Measurements from ENCODE around the gene DNAAF3. TPM values are rescaled to one million over a fixed set of nuclear protein-coding genes. Genes with fewer than 3 reads are reported as not detected.
"Not testable (repeated sequence)": the region's sequence is repeated elsewhere in the genome, so short reads cannot be mapped to it uniquely, and the experiment has no call there.

The DNAAF3 gene
- total and polyA plus RNA-seq, 4 donors: 10.9 to 52.3 (median 13.7) TPM

DNA sequence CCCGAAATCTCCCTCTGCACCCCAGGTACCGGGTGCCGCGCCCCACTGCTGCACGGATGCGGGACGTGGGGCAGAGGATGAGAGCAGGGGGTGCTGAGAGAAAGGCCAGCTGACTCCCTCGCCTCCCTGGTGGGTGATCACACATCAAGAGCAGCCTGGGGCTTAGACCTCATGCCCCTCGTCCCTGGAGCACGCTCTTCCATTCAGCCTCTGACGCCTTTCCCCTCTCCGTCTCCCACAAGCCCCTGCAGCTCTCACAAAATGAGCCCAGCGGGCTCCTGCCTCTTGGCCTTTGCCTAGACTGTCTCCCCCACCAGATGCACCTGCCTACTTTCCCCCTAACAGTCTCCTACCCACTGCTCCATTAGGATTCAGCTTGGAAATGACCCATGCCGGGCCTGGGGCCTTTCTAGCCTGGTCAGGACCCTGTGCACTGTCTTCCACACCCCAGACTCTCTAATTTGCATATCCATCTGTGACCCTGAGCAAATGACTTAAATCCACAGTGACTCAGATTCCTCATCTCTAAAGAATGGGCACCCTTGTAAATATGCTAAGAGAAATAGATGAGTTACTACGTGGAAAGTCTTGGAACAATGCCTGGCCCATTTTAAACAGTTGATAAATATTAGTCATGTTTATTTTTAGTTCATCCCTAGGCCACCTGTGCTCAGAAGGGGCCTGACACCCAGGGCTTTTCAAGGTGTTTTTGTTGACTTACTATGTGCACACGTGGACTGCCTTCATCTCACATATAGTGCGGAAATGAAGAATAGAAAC, 43.5 kb upstream of the DNAAF3 start:
- H3K27ac ChIP-seq (ENCODE audit: low read depth in 1 of 2, low read length in 1 of 2): peak overlapping the region in 1 of 2 donors; percentile 84
- 64 to 86% methylated on average over 16 to 17 of the region's 17 CpGs for WGBS, 2 donors

DNA sequence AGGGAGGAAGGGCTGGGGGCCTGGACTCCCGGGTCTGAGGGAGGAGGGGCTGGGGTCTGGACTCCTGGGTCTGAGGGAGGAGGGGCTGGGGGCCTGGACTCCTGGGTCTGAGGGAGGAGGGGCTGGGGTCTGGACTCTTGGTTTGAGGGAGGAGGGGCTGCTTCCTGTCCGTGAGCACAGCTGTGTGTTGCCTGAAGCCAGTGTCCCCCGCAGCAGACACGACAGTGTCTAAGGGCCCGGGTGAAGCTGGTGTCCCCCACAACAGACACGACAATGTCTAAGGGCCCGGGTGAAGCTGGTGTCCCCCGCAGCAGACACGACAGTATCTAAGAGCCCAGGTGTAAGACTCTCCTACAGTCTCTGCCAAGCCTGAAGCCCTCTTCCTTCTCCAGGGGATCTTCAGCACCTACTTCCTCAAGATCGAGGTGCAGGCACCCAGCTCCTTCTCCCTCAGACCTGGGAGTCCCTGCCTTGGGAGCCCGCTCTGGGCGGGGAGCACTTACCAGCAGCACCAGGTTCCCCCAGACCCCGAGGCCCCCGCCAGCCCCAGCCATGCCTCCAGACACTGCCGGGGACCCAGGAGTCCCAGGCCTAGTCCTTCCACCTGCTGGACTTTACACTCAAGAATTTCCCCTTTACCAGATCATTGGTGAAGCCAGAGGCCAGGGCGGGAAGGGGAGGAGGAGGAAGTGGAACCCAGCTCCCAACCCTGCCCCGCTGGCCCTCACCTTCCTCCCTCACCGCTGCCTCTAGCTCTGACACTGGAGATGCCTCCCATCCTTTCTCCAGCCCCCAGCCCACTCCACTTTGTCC, 42.7 kb upstream of the DNAAF3 start, which contains the start of gene PTPRH:
Gene PTPRH, minus strand, starts transcription at position 622 of the 813 bp plus-strand sequence. Its CDS starts 68 bp downstream, at position 554.
- WGBS, 2 donors: 47 to 52% methylated on average over 17 of the region's 18 CpGs
- H3K9ac ChIP-seq (ENCODE audit: insufficient read depth in 1 of 2, low read length in 2 of 2): no peak within 1 kb of the TSS

More for the DNA sequence above, 43.5 kb upstream of the DNAAF3 start:
- no peak overlapping the region for H3K9ac ChIP-seq (ENCODE audit: insufficient read depth in 1 of 2, low read length in 2 of 2)
- no peak overlapping the region for H3K4me3 ChIP-seq
- TF ChIP-seq, protein P1, sequence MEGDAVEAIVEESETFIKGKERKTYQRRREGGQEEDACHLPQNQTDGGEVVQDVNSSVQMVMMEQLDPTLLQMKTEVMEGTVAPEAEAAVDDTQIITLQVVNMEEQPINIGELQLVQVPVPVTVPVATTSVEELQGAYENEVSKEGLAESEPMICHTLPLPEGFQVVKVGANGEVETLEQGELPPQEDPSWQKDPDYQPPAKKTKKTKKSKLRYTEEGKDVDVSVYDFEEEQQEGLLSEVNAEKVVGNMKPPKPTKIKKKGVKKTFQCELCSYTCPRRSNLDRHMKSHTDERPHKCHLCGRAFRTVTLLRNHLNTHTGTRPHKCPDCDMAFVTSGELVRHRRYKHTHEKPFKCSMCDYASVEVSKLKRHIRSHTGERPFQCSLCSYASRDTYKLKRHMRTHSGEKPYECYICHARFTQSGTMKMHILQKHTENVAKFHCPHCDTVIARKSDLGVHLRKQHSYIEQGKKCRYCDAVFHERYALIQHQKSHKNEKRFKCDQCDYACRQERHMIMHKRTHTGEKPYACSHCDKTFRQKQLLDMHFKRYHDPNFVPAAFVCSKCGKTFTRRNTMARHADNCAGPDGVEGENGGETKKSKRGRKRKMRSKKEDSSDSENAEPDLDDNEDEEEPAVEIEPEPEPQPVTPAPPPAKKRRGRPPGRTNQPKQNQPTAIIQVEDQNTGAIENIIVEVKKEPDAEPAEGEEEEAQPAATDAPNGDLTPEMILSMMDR (IDR thresholded peaks at IDR 0.05; ENCODE audit: control extremely low read depth, extremely low read depth): no peak
- peaks cover 0 to 7% (median 0%) of the 10 kb centered on the region in 5 donors for H3K4me1 ChIP-seq (ENCODE audit: control insufficient read depth in 5 of 5, insufficient read depth in 5 of 5, low read length in 5 of 5)
- DNase-seq (no peak), ATAC-seq (ENCODE audit: insufficient read depth, low FRiP score) (peak; percentile 35)
- H3K9me3 ChIP-seq (ENCODE audit: control insufficient read depth in 4 of 4, insufficient read depth in 3 of 4, low read length in 3 of 4): peaks cover 0 to 8% (median 3%) of the 10 kb centered on the region in 4 donors
- H3K27me3 ChIP-seq (ENCODE audit: control insufficient read depth in 3 of 3, insufficient read depth in 3 of 3, low read length in 2 of 3): no peaks in the 10 kb centered on the region
- no peaks in the 10 kb centered on the region for H3K36me3 ChIP-seq (ENCODE audit: control insufficient read depth in 4 of 4, insufficient read depth in 4 of 4, low read length in 4 of 4)

DNA sequence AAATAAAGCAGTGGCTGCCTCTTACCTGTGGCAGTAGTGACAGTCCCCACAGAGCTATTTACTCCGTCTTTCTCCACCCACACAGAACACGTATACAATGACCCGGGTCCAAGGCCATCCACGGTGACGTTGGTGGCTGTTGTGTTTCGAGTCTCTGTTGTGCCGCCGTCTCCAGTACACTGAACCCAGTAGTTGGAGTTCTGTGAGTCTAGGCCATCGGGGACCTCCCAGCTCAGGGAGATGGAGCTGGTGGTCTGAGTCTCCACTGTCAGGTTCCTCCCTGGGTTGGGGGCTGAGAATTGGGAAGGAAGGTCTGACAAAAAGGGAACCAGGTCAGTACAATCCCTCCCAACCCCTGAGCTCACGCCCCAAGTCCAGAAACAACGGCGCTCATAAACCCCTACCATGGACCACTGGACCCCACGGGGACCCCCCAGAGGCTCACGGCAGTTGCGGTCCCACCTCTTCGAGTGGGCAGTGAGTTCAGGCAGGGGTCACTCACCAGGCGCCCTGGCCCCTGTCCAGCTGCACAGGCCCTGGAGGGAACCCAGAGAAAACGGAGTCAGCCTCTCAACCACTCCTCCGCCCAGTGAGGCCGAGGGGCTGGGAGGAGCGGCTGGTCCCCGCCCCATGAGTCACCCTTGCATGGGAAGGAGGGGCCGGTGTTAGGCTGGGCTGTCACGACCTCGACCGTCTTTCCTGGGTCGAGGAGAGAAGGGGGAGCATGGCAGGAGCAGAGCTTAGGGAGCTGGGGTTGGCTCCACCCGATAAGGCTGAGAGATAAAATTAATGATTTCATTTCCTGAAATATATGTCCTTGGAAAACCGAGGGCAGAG, 40.5 kb upstream of the DNAAF3 start:
- Histone ChIP-seq H3K36me3 (ENCODE audit: control insufficient read depth in 4 of 4, insufficient read depth in 4 of 4, low read length in 4 of 4) (no peaks in the 10 kb centered on the region), H3K4me1 (ENCODE audit: control insufficient read depth in 5 of 5, insufficient read depth in 5 of 5, low read length in 5 of 5) (peaks cover 0 to 7% (median 0%) of the 10 kb centered on the region in 5 donors), H3K9ac (ENCODE audit: insufficient read depth in 1 of 2, low read length in 2 of 2) (no peak overlapping the region), H3K4me3 (no peak overlapping the region), H3K9me3 (ENCODE audit: control insufficient read depth in 4 of 4, insufficient read depth in 3 of 4, low read length in 3 of 4) (peaks cover 0 to 2% (median 0%) of the 10 kb centered on the region in 4 donors), H3K27me3 (ENCODE audit: control insufficient read depth in 3 of 3, insufficient read depth in 3 of 3, low read length in 2 of 3) (no peaks in the 10 kb centered on the region), H3K27ac (ENCODE audit: low read depth in 1 of 2, low read length in 1 of 2) (peak overlapping the region in 1 of 2 donors; percentile 67)
- TF ChIP-seq, protein P1 (IDR thresholded peaks at IDR 0.05; ENCODE audit: control extremely low read depth, extremely low read depth): no peak
- DNase-seq (peak; percentile 41 to 51 (median 50)), ATAC-seq (ENCODE audit: insufficient read depth, low FRiP score) (peak; percentile 92)
- WGBS, 2 donors: 35 to 42% methylated on average over 29 of the region's 29 CpGs

More for the DNA sequence above, 42.7 kb upstream of the DNAAF3 start, which contains the start of gene PTPRH:
- no peaks in the 10 kb centered on the region for H3K27me3 ChIP-seq (ENCODE audit: control insufficient read depth in 3 of 3, insufficient read depth in 3 of 3, low read length in 2 of 3)
- no peak for ATAC-seq (ENCODE audit: insufficient read depth, low FRiP score)
- TF ChIP-seq, protein P1 (IDR thresholded peaks at IDR 0.05; ENCODE audit: control extremely low read depth, extremely low read depth): no peak
- H3K4me1 ChIP-seq (ENCODE audit: control insufficient read depth in 5 of 5, insufficient read depth in 5 of 5, low read length in 5 of 5): peaks cover 0 to 7% (median 0%) of the 10 kb centered on the region in 5 donors
- H3K27ac ChIP-seq (ENCODE audit: low read depth in 1 of 2, low read length in 1 of 2): peak within 1 kb of the TSS in 1 of 2 donors; percentile 84
- H3K9me3 ChIP-seq (ENCODE audit: control insufficient read depth in 4 of 4, insufficient read depth in 3 of 4, low read length in 3 of 4): peaks cover 0 to 8% (median 4%) of the 10 kb centered on the region in 4 donors
- DNase-seq: no peak
- H3K4me3 ChIP-seq: no peak within 1 kb of the TSS
- H3K36me3 ChIP-seq (ENCODE audit: control insufficient read depth in 4 of 4, insufficient read depth in 4 of 4, low read length in 4 of 4): no peaks in the 10 kb centered on the region

DNA sequence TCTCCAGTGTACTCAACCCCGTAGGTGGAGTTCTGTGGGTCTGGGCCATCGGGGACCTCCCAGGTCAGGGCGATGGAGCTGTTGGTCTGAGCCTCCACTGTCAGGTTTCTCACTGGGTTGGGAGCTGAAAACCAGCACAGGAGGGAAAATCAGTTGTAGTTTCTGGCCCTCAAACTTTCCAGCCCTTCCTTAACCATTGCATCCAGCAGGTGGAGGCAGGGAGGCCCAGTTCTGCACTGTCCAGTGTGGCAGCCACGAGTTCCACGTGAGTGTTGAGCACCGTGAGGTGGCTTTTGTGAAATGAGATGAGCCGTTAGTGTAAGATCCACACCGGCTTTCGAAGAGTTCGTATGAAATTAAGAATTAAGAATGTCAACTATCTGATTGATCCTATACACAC, 35.8 kb upstream of the DNAAF3 start:
- not testable (repeated sequence) for ATAC-seq (ENCODE audit: insufficient read depth, low FRiP score); DNase-seq; H3K4me3 ChIP-seq; H3K27ac ChIP-seq (ENCODE audit: low read depth in 1 of 2, low read length in 1 of 2); H3K36me3 ChIP-seq (ENCODE audit: control insufficient read depth in 4 of 4, insufficient read depth in 4 of 4, low read length in 4 of 4); H3K9me3 ChIP-seq (ENCODE audit: control insufficient read depth in 4 of 4, insufficient read depth in 3 of 4, low read length in 3 of 4); H3K4me1 ChIP-seq (ENCODE audit: control insufficient read depth in 5 of 5, insufficient read depth in 5 of 5, low read length in 5 of 5); H3K27me3 ChIP-seq (ENCODE audit: control insufficient read depth in 3 of 3, insufficient read depth in 3 of 3, low read length in 2 of 3); H3K9ac ChIP-seq (ENCODE audit: insufficient read depth in 1 of 2, low read length in 2 of 2)
- WGBS, 2 donors: 66 to 71% methylated on average over 10 of the region's 10 CpGs
